Astrocyte (in vitro differentiated cells and primary cell): ENCODE measurements around the gene SLC47A1.
"Not testable (repeated sequence)": the region's sequence is repeated elsewhere in the genome, so short reads cannot be mapped to it uniquely, and the experiment has no call there.

Source experiments
- EZH2 ChIP-seq: IDR thresholded peaks from 2 replicates; pipeline ENCODE4 v1.6.1; 2012; ENCODE audit warnings: mild to moderate bottlenecking, low read length, inconsistent platforms; ENCODE audit not compliant: insufficient read depth
- TF ChIP-seq, protein P1 (sequence below): IDR thresholded peaks from 2 replicates; pipeline ENCODE4 v1.5.1; 2011; ENCODE audit warnings: low read depth, mild to moderate bottlenecking, inconsistent platforms, low read length, moderate library complexity; ENCODE audit not compliant: insufficient read depth

DNA sequence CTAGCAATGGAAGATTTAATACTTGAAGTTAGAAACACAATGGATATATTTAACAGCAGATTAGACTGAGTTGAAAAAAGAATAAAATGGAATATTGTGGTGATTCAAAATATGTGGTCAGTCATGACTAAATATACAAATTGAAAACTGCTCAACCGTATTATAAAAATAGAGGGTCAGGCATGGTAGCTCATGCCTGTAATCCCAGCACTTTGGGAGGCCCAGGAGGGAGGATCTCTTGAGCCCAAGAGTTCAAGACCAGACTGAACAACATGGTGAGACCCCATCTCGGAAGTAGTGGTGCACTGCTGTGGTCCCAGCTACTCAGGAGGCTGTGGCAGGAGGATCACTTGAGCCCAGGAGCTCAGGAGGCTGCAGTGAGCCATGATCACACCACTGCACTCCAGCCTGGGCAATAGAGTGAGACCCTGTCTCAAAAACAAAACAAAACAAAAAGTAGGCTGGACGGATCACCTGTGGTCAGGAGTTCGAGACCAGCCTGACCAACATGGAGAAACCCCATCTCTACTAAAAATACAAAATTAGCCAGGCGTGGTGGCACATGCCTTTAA is 24.3 kb upstream of the SLC47A1 start:
- TF ChIP-seq, protein P1, sequence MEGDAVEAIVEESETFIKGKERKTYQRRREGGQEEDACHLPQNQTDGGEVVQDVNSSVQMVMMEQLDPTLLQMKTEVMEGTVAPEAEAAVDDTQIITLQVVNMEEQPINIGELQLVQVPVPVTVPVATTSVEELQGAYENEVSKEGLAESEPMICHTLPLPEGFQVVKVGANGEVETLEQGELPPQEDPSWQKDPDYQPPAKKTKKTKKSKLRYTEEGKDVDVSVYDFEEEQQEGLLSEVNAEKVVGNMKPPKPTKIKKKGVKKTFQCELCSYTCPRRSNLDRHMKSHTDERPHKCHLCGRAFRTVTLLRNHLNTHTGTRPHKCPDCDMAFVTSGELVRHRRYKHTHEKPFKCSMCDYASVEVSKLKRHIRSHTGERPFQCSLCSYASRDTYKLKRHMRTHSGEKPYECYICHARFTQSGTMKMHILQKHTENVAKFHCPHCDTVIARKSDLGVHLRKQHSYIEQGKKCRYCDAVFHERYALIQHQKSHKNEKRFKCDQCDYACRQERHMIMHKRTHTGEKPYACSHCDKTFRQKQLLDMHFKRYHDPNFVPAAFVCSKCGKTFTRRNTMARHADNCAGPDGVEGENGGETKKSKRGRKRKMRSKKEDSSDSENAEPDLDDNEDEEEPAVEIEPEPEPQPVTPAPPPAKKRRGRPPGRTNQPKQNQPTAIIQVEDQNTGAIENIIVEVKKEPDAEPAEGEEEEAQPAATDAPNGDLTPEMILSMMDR = not testable (repeated sequence)
- not testable (repeated sequence) for TF ChIP-seq EZH2
